Gastrocnemius medialis (tissue), 4 donors: ENCODE data around the gene PDE7B. TPM values are rescaled to one million over a fixed set of nuclear protein-coding genes. Genes with fewer than 3 reads are reported as not detected.

Source experiments
- ATAC-seq, 2 donors: fragments of 150-250 bp; one replicate each; pipeline ENCODE4 v1.9.1; 2016
- DNase-seq, 2 donors: peaks; one replicate each; pipeline ENCODE4 v3.0.0-alpha.2; 2019
- H3K27ac ChIP-seq, 4 donors: fragments of 200-600 bp; sonication (generic); 1 replicate in 1 of 4; 2 replicates in 3 of 4; pipeline ENCODE4 v1.5.1; 2016 to 2018; ENCODE audit warnings: mild to moderate bottlenecking in 2 of 4, moderate library complexity in 1 of 4
- H3K27me3 ChIP-seq, 3 donors: fragments of 200-600 bp; sonication (generic) in 2 of 3; 1 replicate in 1 of 3; 2 replicates in 2 of 3; pipeline versions ENCODE4 v1.5.1 to v1.6.0; 2016 to 2019; ENCODE audit warnings: mild to moderate bottlenecking in 1 of 3, moderate library complexity in 1 of 3
- H3K36me3 ChIP-seq, 2 donors: fragments of 200-600 bp; sonication (generic) in 1 of 2; one replicate each; pipeline ENCODE4 v1.5.1; 2017 to 2018
- H3K4me1 ChIP-seq, 2 donors: fragments of 200-600 bp; sonication (generic) in 1 of 2; one replicate each; pipeline ENCODE4 v1.5.1; 2016 to 2017; ENCODE audit warnings: mild to moderate bottlenecking in 2 of 2
- H3K4me3 ChIP-seq, 4 donors: fragments of 200-600 bp; sonication (generic) in 3 of 4; 1 replicate in 1 of 4; 2 replicates in 3 of 4; pipeline ENCODE4 v1.5.1; 2016 to 2019; ENCODE audit warnings: mild to moderate bottlenecking in 2 of 4
- H3K9me3 ChIP-seq, 3 donors: fragments of 200-600 bp; sonication (generic) in 2 of 3; 1 replicate in 1 of 3; 2 replicates in 2 of 3; pipeline ENCODE4 v1.5.1; 2016 to 2019
- CTCF ChIP-seq, 5 experiments: fragments of 450-650 bp in 3 of 5; fragments of 200-600 bp in 2 of 5; sonication (generic) in 2 of 5; IDR thresholded peaks in 4 of 5; conservative IDR thresholded peaks in 1 of 5; 1 replicate in 4 of 5; 2 replicates in 1 of 5; pipeline ENCODE4 v1.5.1; 2016 to 2019; ENCODE audit warnings: antibody characterized with exemption in 5 of 5, mild to moderate bottlenecking in 3 of 5, moderate library complexity in 3 of 5
- POLR2A ChIP-seq, 2 donors: fragments of 450-650 bp; IDR thresholded peaks; one replicate each; pipeline ENCODE4 v1.6.1; 2017; ENCODE audit warnings: antibody characterized with exemption in 2 of 2, mild to moderate bottlenecking in 2 of 2, moderate library complexity in 2 of 2
- in situ Hi-C, 4 donors: fragments of 200-750 bp; cut with MboI; loops; one replicate each; pipeline versions ENCODE4 v1.15.0 to v1.8.0; 2017; ENCODE audit warnings: low sequenced_read_pairs in 4 of 4
- intact Hi-C: fragments of 100-400 bp; cut with DNase I; formaldehyde crosslinking; loops from one replicate; pipeline ENCODE4 v1.15.1; 2023; ENCODE audit warnings: low total_unique reads
- total RNA-seq, 4 donors: library from RNA; depleted of rRNA; stranded (reverse); fragments of >200 nt; gene quantifications; one replicate each; pipeline versions ENCODE4 v1.1.0 to v1.2.3, GENCODE V29; 2016

PDE7B gene
- total RNA-seq, 4 donors from 2014 or later, result 2.2 to 3.6 (median 2.7) TPM

GRCh38 chr6:136244061-136244616 is 392.6 kb downstream of the PDE7B start:
- ATAC-seq, result no peak
- Histone ChIP-seq H3K4me3 (no peak overlapping the region), H3K27ac (no peak overlapping the region), H3K36me3 (no peaks in the 10 kb centered on the region), H3K9me3 (no peaks in the 10 kb centered on the region), H3K27me3 (no peaks in the 10 kb centered on the region), H3K4me1 (no peaks in the 10 kb centered on the region)
- TF ChIP-seq CTCF (IDR thresholded peaks at IDR 0.05 in 4 of 5, conservative IDR thresholded peaks at IDR 0.05 in 1 of 5) (no peak), POLR2A (IDR thresholded peaks at IDR 0.05) (no peak)
- in situ Hi-C loops (no loop called here), intact Hi-C loops (no loop called here)
- DNase-seq, result no peak
